DMS 273 (cell line): Measurements from ENCODE around the gene ITIH5.

Experiments used
- DNase-seq: peaks from one replicate; lab custom pipeline; 2025; ENCODE audit not compliant: unreplicated experiment; lab: John Stamatoyannopoulos, UW

ITIH5 gene

GRCh38 chr10:7634142-7634894, 32.4 kb downstream of the ITIH5 start:
- DNase-seq, result no peak

GRCh38 chr10:7626283-7626682, 40.5 kb downstream of the ITIH5 start:
- DNase-seq, result no peak

- no peak for DNase-seq
Observed at GRCh38 chr10:7625836-7626235, 40.9 kb downstream of the ITIH5 start.

- DNase-seq, result no peak
Observed at GRCh38 chr10:7625009-7625408, 41.8 kb downstream of the ITIH5 start.

- peak; percentile 16 for DNase-seq
Observed at GRCh38 chr10:7622969-7623368, 43.8 kb downstream of the ITIH5 start.

- DNase-seq, result no peak
Observed at GRCh38 chr10:7618461-7618860, 48.3 kb downstream of the ITIH5 start.

GRCh38 chr10:7611909-7612308, 54.9 kb downstream of the ITIH5 start:
- DNase-seq, result no peak

- peak; percentile 8 for DNase-seq
Observed at GRCh38 chr10:7610651-7611389, 55.9 kb downstream of the ITIH5 start.

GRCh38 chr10:7610026-7610425, 56.7 kb downstream of the ITIH5 start:
- DNase-seq, result no peak

- DNase-seq, result no peak
Observed at GRCh38 chr10:7609556-7609955, 57.2 kb downstream of the ITIH5 start.

GRCh38 chr10:7608001-7608400, 58.8 kb downstream of the ITIH5 start:
- no peak for DNase-seq

- DNase-seq, result no peak
Observed at GRCh38 chr10:7606951-7607404, 59.8 kb downstream of the ITIH5 start.

GRCh38 chr10:7605565-7606295, 61.0 kb downstream of the ITIH5 start:
- no peak for DNase-seq

- no peak for DNase-seq
Observed at GRCh38 chr10:7601023-7601656, 65.6 kb downstream of the ITIH5 start.

- DNase-seq, result no peak
Observed at GRCh38 chr10:7598771-7599170, 68.0 kb downstream of the ITIH5 start.

- no peak for DNase-seq
Observed at GRCh38 chr10:7596356-7596755, 70.4 kb downstream of the ITIH5 start.

GRCh38 chr10:7593905-7594304, 72.9 kb downstream of the ITIH5 start:
- no peak for DNase-seq

- no peak for DNase-seq
Observed at GRCh38 chr10:7593063-7593462, 73.7 kb downstream of the ITIH5 start.

- DNase-seq, result no peak
Observed at GRCh38 chr10:7592627-7593026, 74.1 kb downstream of the ITIH5 start.

- no peak for DNase-seq
Observed at GRCh38 chr10:7590271-7590670, 76.5 kb downstream of the ITIH5 start.

GRCh38 chr10:7589748-7590147, 77.0 kb downstream of the ITIH5 start:
- no peak for DNase-seq
